K562 (cell line): Measurements from ENCODE around the gene SPATA3.

Experiments
- EGR1 ChIP-seq: fragments of 450-650 bp; conservative IDR thresholded peaks from 2 replicates; pipeline ENCODE4 v1.6.1; 2017; ENCODE audit warnings: mild to moderate bottlenecking
- ETV5 ChIP-seq: sonication (generic); formaldehyde crosslinking; IDR thresholded peaks from 2 replicates; pipeline ENCODE4 v1.4.0; 2020; ENCODE audit warnings: low read depth, mild to moderate bottlenecking, missing genetic modification reagents
- EZH2 ChIP-seq: IDR thresholded peaks from 2 replicates; pipeline ENCODE4 v1.6.1; 2012; ENCODE audit warnings: low read depth, mild to moderate bottlenecking, inconsistent platforms, low read length, borderline replicate concordance
- GABPB1 ChIP-seq: sonication (generic); formaldehyde crosslinking; IDR thresholded peaks from 2 replicates; pipeline ENCODE4 v1.8.0; 2022; ENCODE audit warnings: mild to moderate bottlenecking, missing genetic modification reagents
- HDGF ChIP-seq: fragments of 450-650 bp; IDR thresholded peaks from 2 replicates; pipeline ENCODE4 v1.6.1; 2016
- MAZ ChIP-seq, 2 experiments: fragments of 450-650 bp in 1 of 2; sonication (generic) in 1 of 2; formaldehyde crosslinking; IDR thresholded peaks in 1 of 2; conservative IDR thresholded peaks in 1 of 2; 2 replicates each; pipeline versions ENCODE4 v1.4.0 to v1.5.0; 2020; ENCODE audit warnings: mild to moderate bottlenecking in 1 of 2, missing genetic modification reagents in 1 of 2
- NFIC ChIP-seq: fragments of 450-650 bp; IDR thresholded peaks from 2 replicates; pipeline ENCODE4 v1.6.1; 2017; ENCODE audit warnings: mild to moderate bottlenecking, inconsistent platforms
- PML ChIP-seq: IDR thresholded peaks from 2 replicates; pipeline ENCODE4 v1.6.1; 2012; ENCODE audit warnings: low read length, inconsistent platforms
- RNF2 ChIP-seq: sonication (generic); IDR thresholded peaks from 2 replicates; pipeline ENCODE4 v1.6.1; 2016
- SLC30A9 ChIP-seq: fragments of 250-450 bp; sonication (Bioruptor Pico); IDR thresholded peaks from 2 replicates; pipeline ENCODE4 v1.8.0; 2022; ENCODE audit warnings: mild to moderate bottlenecking, moderate library complexity
- ZNF75A ChIP-seq: fragments of 450-650 bp; formaldehyde crosslinking; IDR thresholded peaks from 2 replicates; pipeline ENCODE4 v1.4.0; 2020; ENCODE audit warnings: mild to moderate bottlenecking
- ZNF778 ChIP-seq: fragments of 450-650 bp; formaldehyde crosslinking; IDR thresholded peaks from 2 replicates; pipeline ENCODE4 v1.4.0; 2020; ENCODE audit warnings: mild to moderate bottlenecking, moderate library complexity
- TF ChIP-seq, protein P1 (sequence below): sonication (generic); formaldehyde crosslinking; IDR thresholded peaks from 2 replicates; pipeline ENCODE4 v1.8.0; 2022; ENCODE audit warnings: missing genetic modification reagents, mild to moderate bottlenecking, borderline replicate concordance
- TF ChIP-seq, protein P2 (sequence below), 3 experiments: IDR thresholded peaks in 2 of 3; conservative IDR thresholded peaks in 1 of 3; 2 replicates each; pipeline ENCODE4 v1.5.1; 2011 to 2012; ENCODE audit warnings: low read length in 3 of 3, mild to moderate bottlenecking in 3 of 3, control low read depth in 2 of 3, improper control_type of control experiment in 1 of 3, inconsistent platforms in 1 of 3, low read depth in 1 of 3, mixed read lengths in 1 of 3, moderate library complexity in 1 of 3; ENCODE audit not compliant: insufficient read depth in 2 of 3

- TF ChIP-seq GABPB1 (CRISPR knock-in tag), result no peak
- TF ChIP-seq, protein P1, sequence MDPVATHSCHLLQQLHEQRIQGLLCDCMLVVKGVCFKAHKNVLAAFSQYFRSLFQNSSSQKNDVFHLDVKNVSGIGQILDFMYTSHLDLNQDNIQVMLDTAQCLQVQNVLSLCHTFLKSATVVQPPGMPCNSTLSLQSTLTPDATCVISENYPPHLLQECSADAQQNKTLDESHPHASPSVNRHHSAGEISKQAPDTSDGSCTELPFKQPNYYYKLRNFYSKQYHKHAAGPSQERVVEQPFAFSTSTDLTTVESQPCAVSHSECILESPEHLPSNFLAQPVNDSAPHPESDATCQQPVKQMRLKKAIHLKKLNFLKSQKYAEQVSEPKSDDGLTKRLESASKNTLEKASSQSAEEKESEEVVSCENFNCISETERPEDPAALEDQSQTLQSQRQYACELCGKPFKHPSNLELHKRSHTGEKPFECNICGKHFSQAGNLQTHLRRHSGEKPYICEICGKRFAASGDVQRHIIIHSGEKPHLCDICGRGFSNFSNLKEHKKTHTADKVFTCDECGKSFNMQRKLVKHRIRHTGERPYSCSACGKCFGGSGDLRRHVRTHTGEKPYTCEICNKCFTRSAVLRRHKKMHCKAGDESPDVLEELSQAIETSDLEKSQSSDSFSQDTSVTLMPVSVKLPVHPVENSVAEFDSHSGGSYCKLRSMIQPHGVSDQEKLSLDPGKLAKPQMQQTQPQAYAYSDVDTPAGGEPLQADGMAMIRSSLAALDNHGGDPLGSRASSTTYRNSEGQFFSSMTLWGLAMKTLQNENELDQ, result no peak
- no peak for TF ChIP-seq NFIC
- TF ChIP-seq ZNF778 (CRISPR knock-in tag), result no peak
- no peak for TF ChIP-seq SLC30A9 (CRISPR knock-in tag)
- no peak for TF ChIP-seq PML
- TF ChIP-seq MAZ (CRISPR knock-in tag; conservative IDR thresholded peaks at IDR 0.05 in 1 of 2, IDR thresholded peaks at IDR 0.05 in 1 of 2), result no peak
- no peak for TF ChIP-seq EZH2
- no peak for TF ChIP-seq HDGF
- no peak for TF ChIP-seq RNF2
- TF ChIP-seq, protein P2, sequence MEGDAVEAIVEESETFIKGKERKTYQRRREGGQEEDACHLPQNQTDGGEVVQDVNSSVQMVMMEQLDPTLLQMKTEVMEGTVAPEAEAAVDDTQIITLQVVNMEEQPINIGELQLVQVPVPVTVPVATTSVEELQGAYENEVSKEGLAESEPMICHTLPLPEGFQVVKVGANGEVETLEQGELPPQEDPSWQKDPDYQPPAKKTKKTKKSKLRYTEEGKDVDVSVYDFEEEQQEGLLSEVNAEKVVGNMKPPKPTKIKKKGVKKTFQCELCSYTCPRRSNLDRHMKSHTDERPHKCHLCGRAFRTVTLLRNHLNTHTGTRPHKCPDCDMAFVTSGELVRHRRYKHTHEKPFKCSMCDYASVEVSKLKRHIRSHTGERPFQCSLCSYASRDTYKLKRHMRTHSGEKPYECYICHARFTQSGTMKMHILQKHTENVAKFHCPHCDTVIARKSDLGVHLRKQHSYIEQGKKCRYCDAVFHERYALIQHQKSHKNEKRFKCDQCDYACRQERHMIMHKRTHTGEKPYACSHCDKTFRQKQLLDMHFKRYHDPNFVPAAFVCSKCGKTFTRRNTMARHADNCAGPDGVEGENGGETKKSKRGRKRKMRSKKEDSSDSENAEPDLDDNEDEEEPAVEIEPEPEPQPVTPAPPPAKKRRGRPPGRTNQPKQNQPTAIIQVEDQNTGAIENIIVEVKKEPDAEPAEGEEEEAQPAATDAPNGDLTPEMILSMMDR (IDR thresholded peaks at IDR 0.05 in 2 of 3, conservative IDR thresholded peaks at IDR 0.05 in 1 of 3; ENCODE audit: insufficient read depth in 2 of 3, low read depth in 1 of 3, low read length in 3 of 3), result no peak
- no peak for TF ChIP-seq ZNF75A (CRISPR knock-in tag)
- no peak for TF ChIP-seq ETV5
- no peak for TF ChIP-seq EGR1
These were observed 45.0 kb upstream of the SPATA3 start for GRCh38 chr2:230950874-230951339.
